Stimulated activated CD4-positive, alpha-beta T cell treated with anti-CD3 and anti-CD28 coated beads, Interleukin-4, amount 100 ng/mL, for 4 hours (primary cell): ENCODE results near the gene UTP4.
A peak's percentile ranks its signal among the peaks of the same experiment; 100 is the strongest.

ENCODE experiments used
- DNase-seq, 2 experiments: peaks; one replicate each; pipeline ENCODE4 v3.0.0-alpha.2; 2020

Gene UTP4

GRCh38 chr16:69132424-69133252 lies at the start of gene UTP4, which contains the start of gene CHTF8:
TSS of gene UTP4 (plus strand) at chr16:69132649. CDS start at chr16:69133460, 811 bp downstream.
TSS of gene CHTF8 (minus strand) at chr16:69132588. CDS start at chr16:69121458, 11,130 bp downstream.
- peak; percentile 87 to 88 for DNase-seq

- DNase-seq: no peak
Measured at GRCh38 chr16:69083306-69083941, 49.0 kb upstream of the UTP4 start.

- DNase-seq: no peak
Measured at GRCh38 chr16:69084289-69084688, 48.2 kb upstream of the UTP4 start.

GRCh38 chr16:69085032-69085695 lies 47.3 kb upstream of the UTP4 start:
- DNase-seq: no peak

- no peak for DNase-seq
Measured at GRCh38 chr16:69087161-69087581, 45.3 kb upstream of the UTP4 start.

- DNase-seq: no peak
Measured at GRCh38 chr16:69088684-69089083, 43.8 kb upstream of the UTP4 start.

- no peak for DNase-seq
Measured at GRCh38 chr16:69089091-69089910, 43.1 kb upstream of the UTP4 start.

GRCh38 chr16:69093974-69094373 lies 38.5 kb upstream of the UTP4 start:
- DNase-seq: no peak

GRCh38 chr16:69094501-69094900 lies 37.9 kb upstream of the UTP4 start:
- DNase-seq: no peak

- DNase-seq: no peak
Measured at GRCh38 chr16:69095193-69095592, 37.3 kb upstream of the UTP4 start.

GRCh38 chr16:69100071-69100691 lies 32.3 kb upstream of the UTP4 start:
- no peak for DNase-seq

- peak in 1 of 2 experiments; percentile 36 for DNase-seq
Measured at GRCh38 chr16:69105501-69106361, 26.7 kb upstream of the UTP4 start, which contains the start of gene HAS3. TSS of gene HAS3 (plus strand) at chr16:69105653. CDS start at chr16:69109396, 3,743 bp downstream.

- no peak for DNase-seq
Measured at GRCh38 chr16:69106491-69107315, 25.7 kb upstream of the UTP4 start.

- DNase-seq: no peak
Measured at GRCh38 chr16:69107316-69107962, 25.0 kb upstream of the UTP4 start.

- DNase-seq: no peak
Measured at GRCh38 chr16:69108064-69108904, 24.2 kb upstream of the UTP4 start.

GRCh38 chr16:69108905-69109252 lies 23.6 kb upstream of the UTP4 start:
- no peak for DNase-seq

- DNase-seq: no peak
Measured at GRCh38 chr16:69109486-69110270, 22.8 kb upstream of the UTP4 start.

GRCh38 chr16:69110406-69110805 lies 22.0 kb upstream of the UTP4 start:
- no peak for DNase-seq
